Endothelial cell of umbilical vein (primary cell): Measurements from ENCODE around the gene RGS12. TPM values are rescaled to one million over a fixed set of nuclear protein-coding genes. Genes with fewer than 3 reads are reported as not detected.
A peak's percentile ranks its signal among the peaks of the same experiment; 100 is the strongest.

Source experiments
- BruUV-seq: library from RNA; stranded (reverse); fragments of 400-500 nt; replicated peaks from 2 replicates; lab custom pipeline; 2021; lab: Mats Ljungman, UMichigan
- CTCF ChIA-PET: fragments of 300-600, 350-600 bp; sonication (Branson Sonifier 250); formaldehyde crosslinking; loops from one replicate; lab custom pipeline; 2021; ENCODE audit warnings: antibody characterized with exemption, inconsistent platforms; lab: Charles Lee
- POLR2A ChIA-PET: fragments of 300-600, 350-600 bp; sonication (Branson Sonifier 250); formaldehyde crosslinking; loops from one replicate; lab custom pipeline; 2021; ENCODE audit warnings: antibody characterized with exemption, inconsistent platforms; lab: Charles Lee
- DNase-seq: peaks from one replicate; pipeline ENCODE4 v3.0.0-alpha.2; 2011; ENCODE audit warnings: low read depth, low spot score
- FAIRE-seq: peaks from 2 replicates; lab custom pipeline; 2011; peaks lifted over from hg19 to GRCh38; lab: Jason Lieb, UNC
- H2AFZ ChIP-seq: 2 replicates; pipeline ENCODE4 v1.6.0; 2012; ENCODE audit warnings: low read depth, low read length, control low read depth, inconsistent platforms
- H3K27ac ChIP-seq: 2 replicates; pipeline ENCODE4 v1.5.1; 2011; ENCODE audit warnings: low read depth, mild to moderate bottlenecking, control low read depth, low read length, moderate library complexity; ENCODE audit not compliant: insufficient read depth
- H3K27me3 ChIP-seq, 2 experiments: 2 replicates each; pipeline versions ENCODE4 v1.6.0 to v1.6.1; 2011; ENCODE audit warnings: low read length in 2 of 2, mixed read lengths in 1 of 2; ENCODE audit not compliant: control insufficient read depth in 2 of 2, insufficient read depth in 2 of 2
- H3K36me3 ChIP-seq, 2 experiments: 2 replicates in 1 of 2; 3 replicates in 1 of 2; pipeline ENCODE4 v1.5.1; 2011; ENCODE audit warnings: low read length in 2 of 2, mild to moderate bottlenecking in 1 of 2, moderate library complexity in 1 of 2; ENCODE audit not compliant: control insufficient read depth in 2 of 2, insufficient read depth in 2 of 2; ENCODE audit errors: extremely low read depth in 1 of 2
- H3K4me1 ChIP-seq: 3 replicates; pipeline ENCODE4 v1.5.1; 2011; ENCODE audit warnings: mild to moderate bottlenecking, low read length; ENCODE audit not compliant: control insufficient read depth, insufficient read depth; ENCODE audit errors: extremely low read depth
- H3K4me2 ChIP-seq: 2 replicates; pipeline ENCODE4 v1.6.1; 2011; ENCODE audit warnings: low read length, control low read depth, mixed read lengths; ENCODE audit not compliant: insufficient read depth
- H3K4me3 ChIP-seq, 3 experiments: fragments of 200-600 bp in 1 of 3; sonication (generic), shearing (Covaris generic) in 1 of 3; replicated peaks in 1 of 3; 2 replicates each; pipeline ENCODE4 v1.5.1; 2011 to 2016; ENCODE audit warnings: control low read depth in 3 of 3, low read length in 3 of 3, mild to moderate bottlenecking in 2 of 3, inconsistent platforms in 1 of 3, low read depth in 1 of 3, moderate library complexity in 1 of 3; ENCODE audit not compliant: insufficient read depth in 1 of 3
- H3K79me2 ChIP-seq: 2 replicates; pipeline ENCODE4 v1.6.0; 2012; ENCODE audit warnings: low read length, inconsistent platforms; ENCODE audit not compliant: control insufficient read depth, insufficient read depth
- H3K9ac ChIP-seq: replicated peaks from 2 replicates; pipeline ENCODE3; 2011; ENCODE audit warnings: low read length, control low read depth; ENCODE audit not compliant: insufficient read depth; ENCODE audit errors: extremely low read depth
- H3K9me1 ChIP-seq: replicated peaks from 3 replicates; pipeline ENCODE4 v1.6.0; 2011; ENCODE audit warnings: mild to moderate bottlenecking, low read length; ENCODE audit not compliant: control insufficient read depth, insufficient read depth; ENCODE audit errors: extremely low read depth
- H3K9me3 ChIP-seq: replicated peaks from 2 replicates; pipeline ENCODE4 v1.5.1; 2012; ENCODE audit warnings: low read length, inconsistent platforms; ENCODE audit not compliant: control insufficient read depth, insufficient read depth
- H4K20me1 ChIP-seq: replicated peaks from 2 replicates; pipeline ENCODE3; 2011; ENCODE audit warnings: mild to moderate bottlenecking, low read length; ENCODE audit not compliant: control insufficient read depth, insufficient read depth; ENCODE audit errors: extremely low read depth
- CTCF ChIP-seq, 2 donors: IDR thresholded peaks; 1 replicate in 1 of 2; 2 replicates in 1 of 2; pipeline ENCODE4 v1.5.1; 2011; ENCODE audit warnings: low read length in 2 of 2, mild to moderate bottlenecking in 2 of 2, moderate library complexity in 2 of 2, control low read depth in 1 of 2, inconsistent platforms in 1 of 2, low read depth in 1 of 2; ENCODE audit not compliant: insufficient read depth in 1 of 2; ENCODE audit errors: extremely low read depth in 1 of 2
- EZH2 ChIP-seq: IDR thresholded peaks from 2 replicates; pipeline ENCODE4 v1.6.1; 2012; ENCODE audit warnings: borderline replicate concordance, low read depth, mild to moderate bottlenecking, moderate library complexity, low read length, inconsistent platforms; ENCODE audit not compliant: severe bottlenecking
- FOS ChIP-seq: IDR thresholded peaks from 2 replicates; pipeline ENCODE4 v1.6.1; 2011; ENCODE audit warnings: mild to moderate bottlenecking, low read length, moderate library complexity, borderline replicate concordance; ENCODE audit not compliant: insufficient read depth
- GATA2 ChIP-seq: IDR thresholded peaks from 2 replicates; pipeline ENCODE4 v1.7.0; 2011; ENCODE audit warnings: low read depth, mild to moderate bottlenecking, moderate library complexity, mixed read lengths, low read length; ENCODE audit not compliant: insufficient read length, insufficient read depth
- JUN ChIP-seq: IDR thresholded peaks from 2 replicates; pipeline ENCODE4 v1.6.1; 2011; ENCODE audit warnings: borderline replicate concordance, low read depth; ENCODE audit not compliant: insufficient read length, insufficient read depth
- MAX ChIP-seq: IDR thresholded peaks from 2 replicates; pipeline ENCODE4 v1.6.1; 2011; ENCODE audit not compliant: insufficient read depth, insufficient read length
- MYC ChIP-seq: IDR thresholded peaks from one replicate; pipeline ENCODE4 v1.6.1; 2011; ENCODE audit warnings: mild to moderate bottlenecking, low read depth, low read length
- POLR2A ChIP-seq: IDR thresholded peaks from 2 replicates; pipeline ENCODE4 v1.6.1; 2012; ENCODE audit warnings: low read depth, mild to moderate bottlenecking, control low read depth, low read length
- POLR2AphosphoS5 ChIP-seq: IDR thresholded peaks from 2 replicates; pipeline ENCODE4 v1.6.1; 2012; ENCODE audit warnings: low read depth, mild to moderate bottlenecking, control low read depth, low read length, moderate library complexity; ENCODE audit not compliant: insufficient read depth
- dilution Hi-C: fragments of 300-500 bp; cut with MboI; formaldehyde crosslinking; loops from one replicate; pipeline ENCODE4 v1.15.0; 2019; ENCODE audit warnings: low sequenced_read_pairs; ENCODE audit not compliant: extremely low pct_ligation_motif_present
- intact Hi-C: fragments of 100-400 bp; cut with micrococcal nuclease; formaldehyde crosslinking; loops from one replicate; pipeline ENCODE4 v1.10.0; 2022
- polyA plus RNA-seq, 4 experiments: library from polyadenylated mRNA; depleted of rRNA in 3 of 4; stranded (reverse) in 3 of 4; unstranded in 1 of 4; fragments of >200 nt; gene quantifications; 2 replicates each; pipeline versions ENCODE4 v1.2.1 to v1.2.3, GENCODE V29; 2011 to 2012; ENCODE audit warnings: missing spikeins in 1 of 4
- total RNA-seq: library from RNA; stranded (reverse); gene quantifications from 2 replicates; pipeline ENCODE4 v1.2.3, GENCODE V29; 2021

RGS12 gene
- total and polyA plus RNA-seq, 2 donors (not counting 3 experiments of a cell fraction or from before 2014, with no cell fraction given): 65.2 to 75.4 TPM

GRCh38 chr4:3331511-3332394 lies 38.9 kb downstream of the RGS12 start:
- H4K20me1 ChIP-seq: no peaks in the 10 kb centered on the region
- peak; percentile 86 for DNase-seq
- dilution Hi-C loops (no loop called here), intact Hi-C loops (loop anchor here (5.0 kb wide), 1 partner anchor 219 kb away; no protein-coding TSS in a partner anchor)
- TF ChIP-seq CTCF (IDR thresholded peaks at IDR 0.05; ENCODE audit: extremely low read depth in 1 of 2, insufficient read depth in 1 of 2, low read depth in 1 of 2, low read length in 2 of 2): no peak
- TF ChIP-seq JUN: no peak
- TF ChIP-seq EZH2: no peak
- no peak for TF ChIP-seq FOS
- no peak for TF ChIP-seq POLR2AphosphoS5
- no peak for TF ChIP-seq POLR2A
- no peak for TF ChIP-seq MYC
- TF ChIP-seq MAX: no peak
- TF ChIP-seq GATA2: no peak
- peak overlapping the region; percentile 50 for H3K27ac ChIP-seq
- POLR2A ChIA-PET: interaction anchor here (1.3 to 1.5 kb wide), 2 partner anchors 10 to 39 kb away, joined by 3 to 4 read pairs; partner anchors contain the start of gene RGS12
- H3K4me1 ChIP-seq: peaks cover 38% of the 10 kb centered on the region
- H3K9ac ChIP-seq: peak overlapping the region; percentile 4
- BruUV-seq: TSS peak; percentile 9
- no peak overlapping the region for H2AFZ ChIP-seq
- no peaks in the 10 kb centered on the region for H3K9me3 ChIP-seq
- CTCF ChIA-PET: interaction anchor here (0.8 to 1.6 kb wide), 4 partner anchors 10 to 132 kb away, joined by 3 to 4 read pairs (median 3); no protein-coding TSS in a partner anchor
- no peaks in the 10 kb centered on the region for H3K36me3 ChIP-seq
- no peaks in the 10 kb centered on the region for H3K9me1 ChIP-seq
- H3K4me2 ChIP-seq: peak overlapping the region; percentile 14
- peaks cover 38% of the 10 kb centered on the region for H3K79me2 ChIP-seq
- no peaks in the 10 kb centered on the region for H3K27me3 ChIP-seq
- no peak overlapping the region for H3K4me3 ChIP-seq
- peak; percentile 67 for FAIRE-seq
